Mammary epithelial cell (primary cell): ENCODE data around the gene RNU1-2.

Experiments
- CTCF ChIP-seq, 2 donors: IDR thresholded peaks in 1 of 2; conservative IDR thresholded peaks in 1 of 2; 2 replicates each; pipeline ENCODE4 v1.5.1; 2011 to 2012; ENCODE audit warnings: inconsistent platforms in 2 of 2, low read length in 2 of 2, mild to moderate bottlenecking in 2 of 2, control low read depth in 1 of 2, low read depth in 1 of 2; ENCODE audit not compliant: insufficient read depth in 1 of 2; ENCODE audit errors: extremely low read depth in 1 of 2
- EZH2 ChIP-seq: IDR thresholded peaks from 2 replicates; pipeline ENCODE4 v1.6.1; 2012; ENCODE audit warnings: low read length, inconsistent platforms, borderline replicate concordance

GRCh38 chr1:16927256-16927655 lies 31.5 kb downstream of the RNU1-2 start:
- TF ChIP-seq CTCF (conservative IDR thresholded peaks at IDR 0.05 in 1 of 2, IDR thresholded peaks at IDR 0.05 in 1 of 2; ENCODE audit: extremely low read depth in 1 of 2, insufficient read depth in 1 of 2, low read depth in 1 of 2, low read length in 2 of 2) (no peak), EZH2 (no peak)
